ENCODE measurements around the gene LRRC36. TPM values are rescaled to one million over a fixed set of nuclear protein-coding genes. Genes with fewer than 3 reads are reported as not detected.
A peak's percentile ranks its signal among the peaks of the same experiment; 100 is the strongest.

The LRRC36 gene
- total RNA-seq, 1 donor from 2014 or later, result 0.54 TPM

- H3K27me3 ChIP-seq (ENCODE audit: control insufficient read depth, insufficient read depth, low read length), result peaks cover 55% of the 10 kb centered on the region
- H3K4me3 ChIP-seq (ENCODE audit: low read depth, low read length), result no peak overlapping the region
- no peak for DNase-seq (ENCODE audit: low read depth)
- TF ChIP-seq, protein P1, sequence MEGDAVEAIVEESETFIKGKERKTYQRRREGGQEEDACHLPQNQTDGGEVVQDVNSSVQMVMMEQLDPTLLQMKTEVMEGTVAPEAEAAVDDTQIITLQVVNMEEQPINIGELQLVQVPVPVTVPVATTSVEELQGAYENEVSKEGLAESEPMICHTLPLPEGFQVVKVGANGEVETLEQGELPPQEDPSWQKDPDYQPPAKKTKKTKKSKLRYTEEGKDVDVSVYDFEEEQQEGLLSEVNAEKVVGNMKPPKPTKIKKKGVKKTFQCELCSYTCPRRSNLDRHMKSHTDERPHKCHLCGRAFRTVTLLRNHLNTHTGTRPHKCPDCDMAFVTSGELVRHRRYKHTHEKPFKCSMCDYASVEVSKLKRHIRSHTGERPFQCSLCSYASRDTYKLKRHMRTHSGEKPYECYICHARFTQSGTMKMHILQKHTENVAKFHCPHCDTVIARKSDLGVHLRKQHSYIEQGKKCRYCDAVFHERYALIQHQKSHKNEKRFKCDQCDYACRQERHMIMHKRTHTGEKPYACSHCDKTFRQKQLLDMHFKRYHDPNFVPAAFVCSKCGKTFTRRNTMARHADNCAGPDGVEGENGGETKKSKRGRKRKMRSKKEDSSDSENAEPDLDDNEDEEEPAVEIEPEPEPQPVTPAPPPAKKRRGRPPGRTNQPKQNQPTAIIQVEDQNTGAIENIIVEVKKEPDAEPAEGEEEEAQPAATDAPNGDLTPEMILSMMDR (IDR thresholded peaks at IDR 0.05; ENCODE audit: insufficient read depth, low read length, poor library complexity, severe bottlenecking), result peak; percentile 97
- H3K36me3 ChIP-seq (ENCODE audit: control insufficient read depth, insufficient read depth, low read length), result no peaks in the 10 kb centered on the region
Observed at GRCh38 chr16:67428146-67428731, 101.6 kb downstream of the LRRC36 start.

- Histone ChIP-seq H3K27me3 (ENCODE audit: control insufficient read depth, insufficient read depth, low read length) (peaks cover 55% of the 10 kb centered on the region), H3K4me3 (ENCODE audit: low read depth, low read length) (no peak overlapping the region), H3K36me3 (ENCODE audit: control insufficient read depth, insufficient read depth, low read length) (no peaks in the 10 kb centered on the region)
- no peak for DNase-seq (ENCODE audit: low read depth)
- TF ChIP-seq, protein P1 (IDR thresholded peaks at IDR 0.05; ENCODE audit: insufficient read depth, low read length, poor library complexity, severe bottlenecking), result no peak
Observed at GRCh38 chr16:67429053-67429798, 102.6 kb downstream of the LRRC36 start.

GRCh38 chr16:67429799-67430503, 103.3 kb downstream of the LRRC36 start:
- TF ChIP-seq, protein P1 (IDR thresholded peaks at IDR 0.05; ENCODE audit: insufficient read depth, low read length, poor library complexity, severe bottlenecking), result no peak
- Histone ChIP-seq H3K4me3 (ENCODE audit: low read depth, low read length) (peak overlapping the region; percentile 24), H3K36me3 (ENCODE audit: control insufficient read depth, insufficient read depth, low read length) (no peaks in the 10 kb centered on the region), H3K27me3 (ENCODE audit: control insufficient read depth, insufficient read depth, low read length) (peaks cover 49% of the 10 kb centered on the region)
- DNase-seq (ENCODE audit: low read depth), result no peak

DNA sequence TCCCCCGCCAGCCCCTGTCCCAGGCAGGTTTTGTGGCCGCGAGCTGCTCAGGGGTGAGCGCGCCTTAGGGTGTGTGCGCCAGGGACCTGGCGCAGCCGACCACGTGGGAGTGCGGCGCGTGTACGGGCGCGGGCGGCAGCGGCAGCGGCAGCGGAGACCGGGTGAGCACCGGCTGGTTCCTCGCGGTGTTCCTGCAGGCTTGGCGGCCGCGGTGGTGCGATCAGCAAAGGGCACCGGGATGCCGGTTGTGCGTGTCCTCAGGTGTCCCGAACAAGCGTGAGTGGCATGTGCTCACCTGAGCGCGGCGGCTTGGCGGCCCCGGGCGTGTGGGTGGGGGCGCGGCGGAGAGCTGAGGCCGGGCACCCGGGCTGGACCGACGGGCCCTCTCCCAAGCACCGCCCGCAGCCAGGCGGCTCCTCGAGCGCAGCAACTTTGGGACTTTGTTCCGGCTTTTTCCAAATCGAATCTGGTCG, 103.9 kb downstream of the LRRC36 start:
- DNase-seq (ENCODE audit: low read depth), result no peak

GRCh38 chr16:67430977-67431774, 104.6 kb downstream of the LRRC36 start, which contains the start of gene HSD11B2:
Gene HSD11B2 (plus strand): TSS chr16:67431121. CDS start chr16:67431249, 128 bp downstream.
- Histone ChIP-seq H3K27me3 (ENCODE audit: control insufficient read depth, insufficient read depth, low read length) (peaks cover 40% of the 10 kb centered on the region), H3K4me3 (ENCODE audit: low read depth, low read length) (peak within 1 kb of the TSS; percentile 24), H3K36me3 (ENCODE audit: control insufficient read depth, insufficient read depth, low read length) (no peaks in the 10 kb centered on the region)
- TF ChIP-seq, protein P1 (IDR thresholded peaks at IDR 0.05; ENCODE audit: insufficient read depth, low read length, poor library complexity, severe bottlenecking), result no peak
- DNase-seq (ENCODE audit: low read depth), result no peak

More for the DNA sequence above, 103.9 kb downstream of the LRRC36 start:
- TF ChIP-seq, protein P1 (IDR thresholded peaks at IDR 0.05; ENCODE audit: insufficient read depth, low read length, poor library complexity, severe bottlenecking), result no peak
- Histone ChIP-seq H3K4me3 (ENCODE audit: low read depth, low read length) (peak overlapping the region; percentile 24), H3K27me3 (ENCODE audit: control insufficient read depth, insufficient read depth, low read length) (peaks cover 46% of the 10 kb centered on the region), H3K36me3 (ENCODE audit: control insufficient read depth, insufficient read depth, low read length) (no peaks in the 10 kb centered on the region)

All from kidney epithelial cell (primary cell).